Superior temporal gyrus (tissue), 1 donor: ENCODE results near the gene MEGF11.

ENCODE experiments used
- DNase-seq: peaks from one replicate; pipeline ENCODE4 v3.0.0-alpha.2; 2016; ENCODE audit errors: extremely low spot score

MEGF11 gene

GRCh38 chr15:66219339-66219738, 34.2 kb downstream of the MEGF11 start:
- DNase-seq, result no peak

- DNase-seq, result no peak
Measured at GRCh38 chr15:66216806-66217205, 36.7 kb downstream of the MEGF11 start.

- no peak for DNase-seq
Measured at GRCh38 chr15:66215811-66216210, 37.7 kb downstream of the MEGF11 start.

DNA sequence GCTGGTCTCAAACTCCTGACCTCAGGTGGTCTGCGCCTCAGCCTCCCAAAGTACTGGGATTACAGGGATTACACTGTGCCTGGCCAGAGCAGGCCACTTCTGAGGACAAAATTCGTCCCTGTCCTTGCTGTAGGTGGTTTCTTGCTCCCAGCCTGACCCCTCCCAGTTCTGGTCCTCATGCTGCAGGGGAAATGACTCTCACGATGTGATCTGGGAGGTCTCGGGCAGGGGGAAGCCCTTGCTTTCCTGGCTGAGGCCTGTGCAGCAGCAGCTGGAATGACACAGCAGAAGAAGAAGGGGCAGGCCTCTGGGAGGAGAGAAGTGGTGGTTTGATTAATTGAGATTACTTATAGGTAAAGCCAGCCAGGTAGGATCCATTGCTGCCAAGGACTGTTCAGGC, 39.3 kb downstream of the MEGF11 start:
- DNase-seq, result no peak

DNA sequence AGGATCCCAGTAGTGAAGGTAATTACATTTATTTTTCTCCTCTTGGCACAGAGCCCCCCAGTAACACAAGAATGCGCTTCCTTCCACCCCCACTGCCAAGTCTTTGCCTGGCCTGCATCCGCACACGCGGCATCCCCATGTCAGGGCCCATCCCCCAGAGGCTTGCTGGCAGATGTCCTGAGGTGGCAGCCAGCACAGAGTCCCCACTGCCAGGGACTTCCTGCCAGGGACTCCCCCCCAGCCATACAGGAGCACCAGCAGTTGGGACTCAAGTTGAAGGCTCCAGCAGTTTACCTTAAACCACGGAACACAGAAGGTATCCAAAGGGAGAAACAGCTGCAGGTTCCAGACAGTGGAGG, 41.0 kb downstream of the MEGF11 start:
- DNase-seq, result no peak

DNA sequence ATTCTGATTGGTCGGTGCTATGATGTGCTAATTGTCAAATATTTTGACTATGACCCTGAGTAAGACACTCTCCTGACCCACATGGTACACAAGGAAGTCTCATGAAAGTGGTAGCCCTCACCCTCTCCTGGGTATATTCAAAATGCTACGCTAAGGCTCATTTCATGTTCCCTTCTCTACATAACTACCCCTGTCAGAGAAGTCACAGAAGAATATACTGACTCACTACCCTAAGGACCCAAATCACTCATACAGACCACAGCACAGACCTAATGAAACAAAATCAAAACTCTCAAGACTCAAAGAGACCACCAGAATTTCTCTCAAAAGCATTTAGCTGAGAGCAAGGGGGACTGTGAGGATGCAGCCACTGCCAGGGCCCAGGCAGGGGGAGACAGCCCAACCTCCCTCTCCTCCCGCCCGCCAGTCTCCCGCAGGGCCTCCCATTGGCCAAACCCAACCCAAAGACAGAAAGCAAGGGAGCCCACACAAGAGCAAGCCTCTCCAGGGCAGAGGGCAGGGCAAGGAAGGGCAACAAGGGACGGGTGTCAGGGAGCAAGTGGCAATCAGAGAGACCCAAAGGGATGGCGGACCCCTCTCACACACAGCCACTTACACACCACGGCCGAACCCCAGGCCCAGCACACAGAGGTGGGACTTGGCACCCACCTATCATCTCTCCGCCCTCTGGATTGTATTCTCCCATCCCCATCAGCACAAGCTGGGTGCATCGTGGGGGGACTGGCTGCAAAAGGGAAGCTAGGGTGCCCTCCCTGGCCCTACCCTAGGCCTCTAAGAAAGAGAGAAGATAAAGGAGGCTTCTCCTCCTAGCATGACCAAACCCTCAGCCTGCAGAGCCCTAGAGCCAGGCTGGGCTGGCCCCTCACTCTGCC, 41.6 kb downstream of the MEGF11 start:
- DNase-seq, result no peak

DNA sequence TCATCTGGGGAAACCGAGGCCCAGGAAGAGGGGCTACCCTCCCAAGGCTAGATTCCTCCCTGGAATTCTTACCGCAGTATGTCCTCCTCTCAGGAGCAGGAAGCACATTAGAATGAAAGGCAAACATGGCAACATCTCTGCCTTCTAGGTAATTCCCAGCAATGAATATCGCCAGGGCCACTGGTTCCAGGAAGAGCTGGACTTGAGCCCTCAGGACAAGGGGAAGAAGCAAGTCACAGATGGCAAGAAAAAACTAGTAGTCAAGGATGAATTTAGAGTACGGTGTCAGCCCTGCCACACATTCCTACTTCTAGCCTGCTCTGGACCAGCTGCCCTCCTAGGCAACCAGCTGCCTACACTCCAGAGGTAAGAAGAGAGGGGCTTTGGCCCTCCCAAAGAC, 42.9 kb downstream of the MEGF11 start:
- DNase-seq, result no peak

GRCh38 chr15:66198757-66199156, 54.8 kb downstream of the MEGF11 start:
- DNase-seq, result no peak

GRCh38 chr15:66196602-66197001, 56.9 kb downstream of the MEGF11 start:
- no peak for DNase-seq

DNA sequence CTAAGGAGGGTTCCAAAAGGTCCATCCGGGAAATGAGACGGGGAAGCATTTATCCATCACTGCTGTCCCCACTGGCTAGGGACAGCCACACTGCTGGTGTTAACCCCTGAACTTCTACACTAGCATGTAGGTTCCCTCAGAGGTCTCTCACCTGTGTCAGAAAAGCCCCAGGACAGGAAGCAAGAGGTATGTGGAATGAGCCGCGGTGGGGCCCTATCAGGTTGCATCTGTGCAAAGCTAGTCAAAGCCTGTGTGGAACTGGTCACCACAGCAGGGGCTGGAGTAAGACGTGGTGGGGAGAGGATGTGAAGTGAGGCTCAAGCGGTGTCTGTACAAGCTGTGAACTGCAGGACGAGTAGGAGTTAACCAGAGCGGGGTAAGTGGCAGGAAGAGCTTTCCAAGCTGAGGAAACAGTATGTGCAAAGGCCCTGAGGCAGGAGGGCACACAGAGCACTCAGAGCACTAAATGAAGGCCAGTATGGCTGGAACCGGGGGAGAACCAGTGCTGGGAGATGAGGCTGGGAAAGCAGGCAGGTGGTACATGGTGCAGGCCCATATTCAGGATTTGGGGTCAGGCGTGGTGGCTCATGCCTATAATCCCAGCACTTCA, 57.8 kb downstream of the MEGF11 start:
- DNase-seq, result no peak

DNA sequence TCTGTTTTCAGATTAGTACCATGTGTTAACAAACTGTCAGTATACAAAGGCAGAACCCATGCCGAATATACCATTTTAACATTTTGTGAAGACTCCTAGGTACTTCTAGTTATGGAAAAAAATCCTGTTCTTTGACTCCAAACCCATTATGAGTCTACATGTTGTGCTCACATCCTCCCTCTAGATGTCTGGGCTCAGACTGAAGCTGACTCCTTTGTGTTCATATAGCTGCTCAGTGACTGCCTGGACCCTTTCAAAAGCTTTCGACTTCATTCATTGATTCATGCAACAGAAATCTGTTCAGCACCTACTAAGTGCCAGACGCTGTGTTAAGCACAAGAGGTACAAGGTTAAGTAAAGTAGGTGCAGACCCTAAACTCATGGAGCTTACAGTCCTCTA, 60.5 kb downstream of the MEGF11 start:
- DNase-seq, result no peak

- DNase-seq, result no peak
Measured at GRCh38 chr15:66190746-66191145, 62.8 kb downstream of the MEGF11 start.

GRCh38 chr15:66189291-66189690, 64.3 kb downstream of the MEGF11 start:
- DNase-seq, result no peak

DNA sequence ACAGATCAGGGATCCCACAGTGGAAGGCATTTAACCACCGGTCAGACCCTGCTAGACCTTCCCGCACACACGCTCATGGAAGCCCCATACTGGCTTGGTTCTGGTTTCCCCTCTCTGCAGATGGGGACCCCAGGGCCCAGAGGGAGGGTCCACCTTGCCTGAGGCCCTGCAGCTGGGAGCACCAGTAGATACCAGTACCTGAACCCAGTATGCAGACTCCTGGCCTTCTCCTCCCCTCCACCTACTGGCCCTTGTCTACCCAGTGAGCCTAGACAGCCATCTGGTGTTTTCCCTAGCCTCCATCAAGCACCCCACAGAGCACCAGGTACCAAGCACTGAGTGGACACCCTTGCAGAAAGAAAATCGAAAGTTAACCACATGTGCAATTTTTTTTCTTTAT, 65.1 kb downstream of the MEGF11 start:
- no peak for DNase-seq

GRCh38 chr15:66187271-66187670, 66.3 kb downstream of the MEGF11 start:
- DNase-seq, result no peak

- no peak for DNase-seq
Measured at GRCh38 chr15:66186049-66186825, 67.3 kb downstream of the MEGF11 start.

- DNase-seq, result no peak
Measured at GRCh38 chr15:66184936-66185790, 68.4 kb downstream of the MEGF11 start.

DNA sequence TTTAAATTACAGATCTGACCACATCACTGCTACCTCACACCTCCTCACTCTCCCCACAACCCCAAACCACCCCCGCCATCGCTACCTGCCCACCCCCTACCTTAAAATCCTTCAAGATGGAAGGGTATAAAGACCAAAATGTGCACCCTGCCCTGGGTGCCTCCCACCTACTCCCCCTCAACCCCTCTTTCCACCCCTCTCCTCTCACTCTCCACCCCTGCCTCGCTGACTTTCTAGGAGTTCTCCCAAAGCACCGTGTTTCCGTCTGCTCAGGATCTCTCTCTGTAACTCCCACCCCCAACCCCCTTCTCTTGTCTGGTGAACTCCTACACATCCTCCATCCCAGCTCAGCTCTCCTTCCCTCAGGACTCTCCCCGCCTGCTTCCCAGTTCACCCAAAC, 69.1 kb downstream of the MEGF11 start:
- DNase-seq, result no peak

DNA sequence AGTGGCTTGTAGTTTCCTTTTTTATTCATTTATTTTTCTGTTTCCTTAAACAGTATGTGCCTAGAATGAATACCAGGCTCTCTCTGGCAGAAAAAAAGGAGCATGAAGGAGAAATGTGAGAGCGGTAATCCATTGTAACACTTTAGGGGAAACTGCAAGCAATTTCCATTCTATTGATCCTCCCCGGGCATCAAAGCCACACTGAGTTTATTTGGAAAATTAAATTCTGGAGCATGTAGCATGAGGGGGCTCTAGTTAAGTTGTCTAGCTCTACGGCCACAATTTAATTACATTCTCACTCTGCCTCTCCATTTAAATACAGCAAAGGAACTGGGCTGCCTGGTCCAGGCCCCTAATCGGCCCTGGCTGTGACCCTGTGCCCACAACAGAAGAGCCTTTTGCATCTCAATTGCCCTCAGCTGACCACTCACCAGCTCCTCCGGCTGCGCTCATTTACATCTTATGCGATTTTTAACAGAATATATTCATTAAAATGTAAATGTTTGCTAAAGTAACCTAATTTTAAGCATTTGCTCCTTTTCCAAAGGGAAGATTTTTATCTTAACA, 72.9 kb downstream of the MEGF11 start:
- DNase-seq, result no peak

DNA sequence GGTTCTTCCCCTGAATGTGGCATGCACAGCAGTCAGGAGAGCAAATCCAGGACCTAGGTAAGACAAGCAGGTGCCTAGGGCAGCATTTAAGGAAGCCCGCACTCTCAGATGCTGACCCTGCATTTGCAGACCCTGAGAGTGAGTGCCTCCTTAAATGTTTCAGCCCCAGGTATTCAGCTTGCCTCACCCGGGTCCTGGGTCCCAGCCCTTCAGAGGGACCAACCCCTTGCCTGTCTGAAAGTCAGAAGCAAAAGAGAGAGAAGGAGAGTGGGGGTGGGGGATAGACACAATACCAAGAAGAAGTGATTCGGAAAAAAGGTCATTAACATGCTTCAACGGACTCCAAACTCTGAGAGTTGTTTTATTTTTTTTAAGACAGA, 75.0 kb downstream of the MEGF11 start:
- no peak for DNase-seq

DNA sequence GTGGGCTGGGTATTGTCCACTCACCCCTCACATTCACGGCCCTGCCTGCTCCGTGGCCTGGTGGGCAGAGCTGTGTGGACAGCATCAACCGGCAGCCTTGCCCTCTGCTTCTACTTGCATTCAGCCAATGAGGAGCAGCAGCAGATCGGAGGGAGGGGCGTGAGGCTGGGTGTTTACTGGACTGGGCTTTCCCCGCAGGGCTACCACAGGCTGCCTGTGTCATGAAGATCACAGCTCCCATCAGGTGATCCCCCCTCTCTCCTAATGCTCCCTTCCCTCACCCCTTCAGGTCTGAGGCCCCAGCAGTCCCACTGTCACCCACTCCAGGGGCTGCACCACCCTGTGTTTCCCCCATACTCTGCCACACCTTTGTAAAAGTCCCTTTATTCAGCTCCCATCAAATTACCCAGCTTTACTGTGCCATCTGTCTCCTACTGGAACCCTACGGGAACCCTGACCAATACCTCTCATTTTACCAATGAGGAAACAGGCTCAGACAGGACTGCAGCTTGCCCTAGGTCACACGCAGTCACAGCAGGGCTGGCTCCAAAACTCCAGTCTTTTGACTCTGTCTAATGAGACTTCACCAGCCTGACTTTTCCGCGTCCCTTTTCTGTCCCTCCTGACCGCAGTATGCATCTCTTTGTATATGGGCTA, 81.1 kb downstream of the MEGF11 start:
- DNase-seq, result no peak
